ENCODE data around the gene NEB.
"Not testable (repeated sequence)": the region's sequence is repeated elsewhere in the genome, so short reads cannot be mapped to it uniquely, and the experiment has no call there.

The NEB gene

DNA sequence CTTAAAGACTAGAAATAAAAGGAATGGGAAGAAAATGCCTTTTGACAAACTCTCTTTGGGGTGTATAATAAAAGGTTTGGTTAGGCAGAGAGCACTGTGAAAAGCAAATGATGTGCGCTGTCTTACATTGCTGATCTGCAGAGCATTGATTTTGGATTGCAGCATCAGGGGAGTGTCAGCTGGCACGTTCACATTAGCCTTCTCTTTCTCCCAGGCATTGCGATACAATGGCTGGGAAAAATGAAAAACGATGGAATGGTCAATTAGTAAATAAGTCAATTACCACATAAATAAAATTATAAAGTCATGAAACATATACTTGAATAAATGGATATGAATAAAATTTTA, 142.4 kb downstream of the NEB start:
- not testable (repeated sequence) for DNase-seq (ENCODE audit: low read depth, low spot score)

DNA sequence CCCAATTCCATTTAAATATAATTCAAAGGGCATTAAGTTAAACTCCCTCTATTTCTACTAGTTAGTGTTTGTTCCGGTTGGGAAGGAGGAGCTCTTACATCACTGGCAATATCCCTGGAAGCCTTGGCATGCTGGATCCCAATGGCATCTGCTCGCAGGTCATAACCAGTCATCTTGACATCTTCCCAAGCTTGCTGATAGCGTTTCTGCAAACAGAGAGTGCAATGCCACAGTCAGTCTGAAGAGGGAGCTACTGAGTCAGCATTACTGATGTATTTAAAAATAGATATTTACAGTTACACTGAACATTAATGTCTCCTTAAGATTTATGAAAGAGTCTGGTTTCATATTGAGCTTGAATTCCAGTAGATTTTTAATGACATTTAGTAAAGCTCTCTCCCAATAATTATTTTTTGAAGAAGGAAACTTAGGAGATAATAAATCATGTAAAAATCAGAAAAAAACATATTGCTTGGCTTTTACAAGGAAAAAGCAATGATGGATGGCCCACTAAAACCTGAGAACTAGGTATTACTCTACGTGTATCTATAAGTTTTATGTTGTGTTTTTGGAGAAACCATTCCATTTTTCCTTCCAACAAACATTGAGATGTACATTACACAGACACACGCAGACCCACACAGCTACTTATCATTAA, 142.9 kb downstream of the NEB start:
- not testable (repeated sequence) for DNase-seq (ENCODE audit: low read depth, low spot score); H3K4me3 ChIP-seq (ENCODE audit: low read length)

More for the DNA sequence above, 142.4 kb downstream of the NEB start:
- H3K4me3 ChIP-seq (ENCODE audit: low read length): not testable (repeated sequence)

DNA sequence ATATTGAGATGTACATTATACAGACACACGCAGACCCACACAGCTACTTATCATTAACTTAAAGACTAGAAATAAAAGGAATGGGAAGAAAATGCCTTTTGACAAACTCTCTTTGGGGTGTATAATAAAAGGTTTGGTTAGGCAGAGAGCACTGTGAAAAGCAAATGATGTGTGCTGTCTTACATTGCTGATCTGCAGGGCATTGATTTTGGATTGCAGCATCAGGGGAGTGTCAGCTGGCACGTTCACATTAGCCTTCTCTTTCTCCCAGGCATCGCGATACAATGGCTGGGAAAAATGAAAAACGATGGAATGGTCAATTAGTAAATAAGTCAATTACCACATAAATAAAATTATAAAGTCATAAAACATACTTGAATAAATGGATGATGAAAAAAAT, 153.0 kb downstream of the NEB start:
- not testable (repeated sequence) for DNase-seq (ENCODE audit: low read depth, low spot score); H3K4me3 ChIP-seq (ENCODE audit: low read length)

DNA sequence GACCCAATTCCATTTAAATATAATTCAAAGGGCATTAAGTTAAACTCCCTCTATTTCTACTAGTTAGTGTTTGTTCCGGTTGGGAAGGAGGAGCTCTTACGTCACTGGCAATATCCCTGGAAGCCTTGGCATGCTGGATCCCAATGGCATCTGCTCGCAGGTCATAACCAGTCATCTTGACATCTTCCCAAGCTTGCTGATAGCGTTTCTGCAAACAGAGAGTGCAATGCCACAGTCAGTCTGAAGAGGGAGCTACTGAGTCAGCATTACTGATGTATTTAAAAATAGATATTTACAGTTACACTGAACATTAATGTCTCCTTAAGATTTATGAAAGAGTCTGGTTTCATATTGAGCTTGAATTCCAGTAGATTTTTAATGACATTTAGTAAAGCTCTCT, 153.6 kb downstream of the NEB start:
- DNase-seq (ENCODE audit: low read depth, low spot score); H3K4me3 ChIP-seq (ENCODE audit: low read length): not testable (repeated sequence)

DNA sequence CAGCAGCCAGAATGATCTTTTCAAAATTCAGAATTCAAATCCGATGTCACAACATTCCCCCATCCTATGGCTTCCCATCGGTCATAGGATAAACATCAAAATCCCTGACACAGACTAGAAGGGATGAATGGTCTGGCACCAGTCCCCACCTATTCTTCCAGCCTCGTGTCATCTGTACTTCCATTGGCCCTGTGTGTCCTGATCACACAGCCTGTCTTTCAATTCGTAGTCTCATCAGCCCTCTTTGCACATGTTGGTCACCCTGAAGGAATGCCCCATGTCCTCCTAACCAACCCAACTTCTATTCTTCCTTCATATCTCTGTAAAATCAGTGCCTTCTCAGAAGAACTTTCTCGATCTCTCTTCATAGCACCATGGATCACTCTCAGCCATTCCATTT, 157.2 kb downstream of the NEB start:
- no peak overlapping the region for H3K4me3 ChIP-seq (ENCODE audit: low read length)
- no peak for DNase-seq (ENCODE audit: low read depth, low spot score)

DNA sequence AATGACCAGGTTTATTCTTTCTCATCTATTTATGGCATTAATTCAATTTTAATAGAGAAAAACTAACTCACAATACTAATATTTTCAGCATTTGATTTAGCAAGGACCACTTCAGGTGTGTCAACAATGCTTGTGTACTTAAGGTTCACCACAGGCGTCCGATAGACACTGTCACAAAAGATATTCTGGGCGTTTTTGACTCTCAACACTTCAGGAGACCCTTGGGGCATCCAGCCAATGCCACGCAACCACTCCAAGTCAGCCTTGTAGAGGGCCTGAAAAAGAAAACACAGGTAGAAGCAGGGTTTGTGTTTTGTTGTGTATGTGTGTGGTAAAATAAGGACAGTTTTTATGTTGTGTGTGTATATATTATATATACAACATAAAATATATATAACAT, 158.2 kb downstream of the NEB start:
- DNase-seq (ENCODE audit: low read depth, low spot score): no peak

DNA sequence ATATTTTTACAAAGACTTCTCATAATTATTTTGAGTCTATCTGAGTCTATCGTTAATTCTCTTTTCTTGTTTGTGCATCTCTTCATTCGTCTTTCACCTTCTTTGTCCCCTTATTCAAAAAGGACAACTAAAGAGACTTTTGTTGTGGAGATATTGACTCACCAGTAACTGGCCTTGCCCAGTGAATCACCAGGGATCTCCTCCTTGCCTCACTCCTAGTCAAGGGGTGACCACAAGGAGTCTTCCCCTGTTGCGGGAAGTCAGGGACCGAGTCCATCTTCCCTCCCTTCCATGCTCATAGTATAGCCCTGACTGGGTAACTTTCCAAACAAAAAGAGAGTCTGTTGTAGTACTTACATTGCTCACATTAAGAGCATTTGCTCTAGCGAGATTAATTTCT, 158.9 kb downstream of the NEB start:
- DNase-seq (ENCODE audit: low read depth, low spot score): no peak
- no peak overlapping the region for H3K4me3 ChIP-seq (ENCODE audit: low read length)

More for the DNA sequence above, 158.2 kb downstream of the NEB start:
- no peak overlapping the region for H3K4me3 ChIP-seq (ENCODE audit: low read length)

DNA sequence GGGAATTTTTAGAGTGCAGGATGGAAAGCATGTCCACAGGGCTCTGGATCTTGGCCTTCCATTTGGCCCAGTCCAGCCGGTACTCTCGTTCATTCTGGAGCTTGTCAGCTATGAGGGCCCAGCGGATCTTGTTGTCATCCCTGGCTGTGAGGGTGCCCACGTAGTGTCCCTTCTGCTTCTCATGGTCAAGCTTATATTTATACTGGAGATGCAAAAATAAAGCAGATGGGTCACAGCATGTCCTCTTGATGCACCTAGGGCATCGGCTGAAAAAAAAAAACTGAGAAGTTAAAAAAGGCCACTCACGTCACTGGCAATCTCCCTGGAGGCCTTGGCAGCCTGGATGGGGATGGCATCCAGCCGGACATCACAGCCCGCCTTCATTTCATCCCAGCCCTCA, 164.1 kb downstream of the NEB start:
- no peak overlapping the region for H3K4me3 ChIP-seq (ENCODE audit: low read length)
- no peak for DNase-seq (ENCODE audit: low read depth, low spot score)

DNA sequence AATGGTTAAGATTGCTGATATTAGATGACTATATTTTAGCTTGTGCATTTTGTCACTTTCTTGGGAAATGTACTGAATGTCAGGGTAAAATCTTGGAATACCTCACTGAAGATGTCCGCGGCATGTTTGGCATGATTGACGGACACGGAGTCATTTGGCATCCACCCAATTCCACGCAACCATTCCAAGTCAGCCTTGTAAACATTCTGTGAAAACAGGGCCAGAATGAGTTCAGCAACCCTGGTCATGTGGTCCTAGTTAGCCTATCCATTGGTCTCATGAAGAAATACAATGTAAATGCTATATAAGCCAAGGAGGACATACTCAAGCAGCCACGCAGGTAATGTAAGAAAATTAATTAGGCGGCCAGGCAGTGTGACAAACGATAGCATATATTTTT, 165.1 kb downstream of the NEB start:
- H3K4me3 ChIP-seq (ENCODE audit: low read length): no peak overlapping the region
- DNase-seq (ENCODE audit: low read depth, low spot score): no peak

DNA sequence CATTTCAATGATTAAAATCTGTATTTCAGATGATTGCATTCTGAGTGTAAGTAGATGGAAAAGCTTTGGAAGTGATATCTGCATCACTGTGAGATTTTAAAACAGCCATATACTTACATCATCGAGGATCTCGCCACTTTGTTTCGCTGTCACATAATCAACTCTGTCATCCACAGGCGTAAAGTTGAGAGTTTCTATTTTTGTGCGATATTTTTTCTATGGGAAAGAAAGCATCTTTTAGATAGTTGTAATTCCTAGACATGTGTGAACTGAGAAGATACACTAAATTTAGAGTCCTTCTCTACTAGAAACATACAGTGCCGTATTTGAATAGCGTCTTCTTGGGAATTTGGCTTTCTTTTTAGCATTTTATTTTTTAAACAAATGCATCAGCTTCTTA, 165.8 kb downstream of the NEB start:
- no peak overlapping the region for H3K4me3 ChIP-seq (ENCODE audit: low read length)
- DNase-seq (ENCODE audit: low read depth, low spot score): no peak

DNA sequence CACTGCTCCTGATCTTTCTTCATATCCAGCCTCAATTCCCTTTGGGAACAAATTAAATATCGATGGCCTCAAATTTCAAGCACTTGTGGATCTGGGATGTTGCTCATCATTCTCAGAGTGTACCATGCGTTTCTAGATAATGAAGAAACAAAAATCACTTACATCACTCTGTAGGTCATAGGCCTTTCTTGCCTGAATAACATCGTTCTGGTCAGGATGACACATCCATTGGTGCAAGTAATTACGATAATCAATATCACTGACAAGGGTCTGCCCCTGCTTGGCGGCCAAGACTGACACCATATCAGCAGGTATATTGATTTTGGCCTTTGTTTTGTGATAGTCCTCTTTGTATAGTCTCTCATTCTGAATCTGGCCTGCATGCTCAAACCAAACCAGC, 167.3 kb downstream of the NEB start:
- H3K4me3 ChIP-seq (ENCODE audit: low read length): no peak overlapping the region
- no peak for DNase-seq (ENCODE audit: low read depth, low spot score)

DNA sequence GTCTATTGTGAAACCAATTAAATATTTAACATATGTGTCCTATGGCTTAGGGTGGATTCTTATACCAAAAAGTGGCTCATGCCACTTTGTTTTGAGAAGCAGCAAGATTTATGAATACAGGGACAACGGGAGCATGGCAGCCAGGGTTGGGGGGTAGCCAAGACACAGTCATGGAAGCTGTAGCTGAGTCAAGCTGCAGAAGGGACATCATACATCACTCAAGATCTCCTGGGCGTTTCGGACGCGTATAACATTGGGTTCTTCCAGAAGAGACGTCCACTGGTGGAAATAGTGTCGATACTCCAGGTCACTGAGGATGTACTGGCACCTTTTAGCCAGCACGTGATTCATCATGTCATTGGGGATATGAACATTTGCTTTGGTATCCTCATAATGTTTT, 171.9 kb downstream of the NEB start:
- DNase-seq (ENCODE audit: low read depth, low spot score): no peak
- H3K4me3 ChIP-seq (ENCODE audit: low read length): no peak overlapping the region

DNA sequence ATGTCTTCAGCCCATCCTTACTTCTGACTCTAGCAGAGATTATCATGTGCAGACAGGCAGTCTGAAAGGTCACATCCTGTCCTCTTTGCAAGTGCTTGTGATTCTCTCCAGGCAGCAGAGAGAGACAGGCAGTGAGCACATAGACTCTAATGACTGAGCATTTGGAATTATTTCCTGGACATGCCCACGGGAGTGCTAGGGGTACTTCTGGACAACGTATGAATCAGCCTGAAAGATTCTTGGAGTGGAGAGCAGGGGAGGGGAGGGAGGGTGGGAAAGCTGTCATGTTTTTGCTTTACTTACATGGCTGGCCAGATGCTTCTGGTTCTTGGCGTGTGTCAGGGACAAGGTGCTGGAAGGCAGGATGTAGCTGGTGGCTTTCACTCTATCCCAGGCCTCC, 174.0 kb downstream of the NEB start:
- no peak for DNase-seq (ENCODE audit: low read depth, low spot score)
- no peak overlapping the region for H3K4me3 ChIP-seq (ENCODE audit: low read length)

DNA sequence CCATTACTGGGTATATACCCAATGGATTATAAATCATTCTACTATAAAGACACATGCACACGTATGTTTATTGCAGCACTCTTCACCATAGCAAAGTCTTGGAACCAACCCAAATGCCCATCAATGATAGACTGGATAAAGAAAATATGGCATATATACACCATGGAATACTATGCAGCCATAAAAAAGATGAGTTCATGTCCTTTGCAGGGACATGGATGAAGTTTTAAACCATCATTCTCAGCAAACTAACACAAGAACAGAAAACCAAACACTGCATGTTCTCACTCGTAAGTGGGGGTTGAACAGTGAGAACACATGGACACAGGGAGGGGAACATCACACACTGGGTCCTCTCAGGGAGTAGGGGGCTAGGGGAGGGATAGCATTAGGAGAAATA, 174.8 kb downstream of the NEB start:
- not testable (repeated sequence) for DNase-seq (ENCODE audit: low read depth, low spot score); H3K4me3 ChIP-seq (ENCODE audit: low read length)

DNA sequence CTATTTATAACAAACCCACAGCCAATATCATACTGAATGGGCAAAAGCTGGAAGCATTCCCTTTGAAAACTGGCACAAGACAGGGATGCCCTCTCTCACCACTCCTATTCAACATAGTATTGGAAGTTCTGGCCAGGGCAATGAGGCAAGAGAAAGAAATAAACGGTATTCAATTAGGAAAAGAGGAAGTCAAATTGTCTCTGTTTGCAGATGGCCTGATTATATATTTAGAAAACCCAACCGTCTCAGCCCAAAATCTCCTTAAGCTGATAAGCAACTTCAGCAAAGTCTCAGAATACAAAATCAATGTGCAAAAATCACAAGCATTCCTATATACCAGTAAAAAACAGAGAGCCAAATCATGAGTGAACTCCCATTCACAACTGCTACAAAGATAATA, 176.4 kb downstream of the NEB start:
- not testable (repeated sequence) for H3K4me3 ChIP-seq (ENCODE audit: low read length); DNase-seq (ENCODE audit: low read depth, low spot score)

DNA sequence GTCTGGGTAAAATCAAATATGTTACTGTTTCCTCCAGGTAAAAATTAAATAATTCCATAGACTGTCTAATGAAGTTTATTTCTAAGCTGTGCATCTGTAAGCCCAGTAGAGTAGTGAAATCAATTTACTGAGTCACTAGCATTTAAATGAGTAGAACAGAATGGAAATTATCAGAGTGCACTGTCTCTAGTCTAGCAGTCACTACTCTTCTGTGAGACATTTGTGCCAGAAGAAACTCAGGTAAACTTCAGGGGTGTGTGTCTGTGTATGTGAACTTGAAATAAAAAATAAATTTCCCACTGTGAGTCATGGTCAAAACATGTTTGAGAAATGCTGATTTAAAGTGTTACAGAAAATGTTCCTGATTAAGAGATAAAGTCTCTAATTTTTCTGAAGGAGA, 178.2 kb downstream of the NEB start:
- no peak for DNase-seq (ENCODE audit: low read depth, low spot score)
- H3K4me3 ChIP-seq (ENCODE audit: low read length): no peak overlapping the region

DNA sequence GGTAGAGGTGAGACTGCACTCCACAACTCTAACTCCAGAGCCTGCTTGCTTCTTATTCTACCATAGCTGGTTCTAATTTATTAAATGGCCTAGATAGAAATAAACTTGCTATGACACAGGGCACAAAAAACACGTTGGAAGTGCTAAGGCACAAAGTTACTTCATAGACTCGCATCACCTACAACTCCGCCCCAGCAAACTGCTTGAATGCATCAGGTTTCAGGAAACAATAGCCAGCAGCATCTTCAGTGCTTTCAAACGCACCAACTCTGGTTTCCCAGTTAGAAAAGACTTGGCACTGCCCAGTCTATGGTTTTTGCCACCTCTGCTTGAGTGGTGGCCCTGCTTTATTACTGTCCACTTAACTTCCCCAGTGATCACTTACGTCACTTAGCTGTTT, 182.0 kb downstream of the NEB start:
- no peak for DNase-seq (ENCODE audit: low read depth, low spot score)
- H3K4me3 ChIP-seq (ENCODE audit: low read length): no peak overlapping the region

DNA sequence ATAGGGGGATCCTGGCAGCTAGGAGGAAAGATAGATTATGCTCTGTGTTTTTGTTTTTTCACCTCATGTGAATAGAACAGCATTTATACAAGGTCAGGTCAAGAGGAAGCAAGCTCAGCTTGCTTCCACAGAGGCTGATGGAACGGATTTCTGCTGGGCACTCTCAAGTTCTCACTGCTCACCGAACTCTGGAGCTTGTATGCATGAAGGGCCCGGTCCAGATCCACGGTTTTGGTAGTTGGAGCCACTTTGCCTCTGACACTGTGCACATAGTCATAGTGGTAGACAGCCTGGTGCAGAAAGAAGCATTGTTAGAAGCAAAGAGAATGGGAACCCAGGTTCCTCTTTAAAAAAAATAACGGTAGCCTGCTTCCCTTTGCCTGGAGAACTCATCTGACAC, 182.7 kb downstream of the NEB start:
- H3K4me3 ChIP-seq (ENCODE audit: low read length): no peak overlapping the region
- no peak for DNase-seq (ENCODE audit: low read depth, low spot score)

DNA sequence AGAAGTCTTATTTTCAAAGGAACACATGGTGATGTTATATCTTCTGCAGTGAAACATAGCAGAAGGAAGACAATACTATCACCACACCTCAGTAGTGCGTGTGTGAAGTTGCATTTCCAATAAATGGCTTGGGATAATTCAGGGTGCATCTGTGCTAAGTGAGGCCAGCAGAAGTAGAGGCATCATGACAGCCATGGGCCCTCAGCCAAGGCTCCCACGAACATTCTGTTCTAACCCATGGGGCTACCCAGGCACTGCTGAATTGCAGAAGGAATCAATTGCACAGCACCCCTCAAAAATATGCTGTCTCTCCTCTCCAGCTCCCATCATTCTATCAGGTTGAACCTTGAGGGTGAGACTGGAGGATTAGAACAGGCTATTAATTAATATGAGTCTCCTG, 185.1 kb downstream of the NEB start:
- DNase-seq (ENCODE audit: low read depth, low spot score): no peak
- H3K4me3 ChIP-seq (ENCODE audit: low read length): no peak overlapping the region

DNA sequence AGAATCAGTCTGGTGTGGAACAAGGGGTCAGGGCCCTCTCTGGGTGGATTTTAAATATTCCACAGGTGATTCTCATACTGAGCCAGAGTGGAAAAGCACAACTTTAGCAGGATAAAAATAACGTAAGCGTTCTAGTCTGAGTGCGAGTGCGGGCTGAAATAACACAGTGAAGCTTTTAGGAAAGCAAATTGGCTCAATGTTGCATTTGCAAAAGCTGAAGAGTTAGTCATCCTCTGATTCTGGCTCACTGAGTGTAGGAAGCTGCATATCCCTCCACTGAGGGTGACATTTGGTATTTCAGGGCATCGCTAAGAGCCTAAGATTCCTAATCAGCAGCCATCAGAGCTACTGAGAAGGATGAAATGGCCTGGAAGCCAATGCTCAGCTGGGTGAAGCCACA, 189.8 kb downstream of the NEB start:
- DNase-seq (ENCODE audit: low read depth, low spot score): no peak
- H3K4me3 ChIP-seq (ENCODE audit: low read length): no peak overlapping the region

DNA sequence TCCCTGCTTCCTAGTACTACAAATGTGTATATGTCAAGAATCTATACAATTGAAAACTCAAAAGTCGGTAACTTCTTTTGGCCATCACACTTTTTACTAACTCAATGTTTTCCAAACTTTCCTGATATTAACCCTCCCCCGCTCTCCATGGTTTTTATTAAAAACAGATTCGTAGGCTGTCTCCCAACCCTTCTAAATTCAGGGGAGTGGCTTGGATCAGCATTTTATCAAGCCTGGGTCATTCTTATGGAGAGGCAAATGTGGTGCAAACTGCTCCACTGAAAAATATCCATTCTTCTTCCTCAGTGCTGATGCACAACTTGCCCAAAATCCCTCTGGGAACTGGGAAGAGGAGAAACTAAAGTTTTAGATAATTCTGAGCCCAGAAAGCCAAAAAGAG, 190.4 kb downstream of the NEB start:
- no peak overlapping the region for H3K4me3 ChIP-seq (ENCODE audit: low read length)
- no peak for DNase-seq (ENCODE audit: low read depth, low spot score)

DNA sequence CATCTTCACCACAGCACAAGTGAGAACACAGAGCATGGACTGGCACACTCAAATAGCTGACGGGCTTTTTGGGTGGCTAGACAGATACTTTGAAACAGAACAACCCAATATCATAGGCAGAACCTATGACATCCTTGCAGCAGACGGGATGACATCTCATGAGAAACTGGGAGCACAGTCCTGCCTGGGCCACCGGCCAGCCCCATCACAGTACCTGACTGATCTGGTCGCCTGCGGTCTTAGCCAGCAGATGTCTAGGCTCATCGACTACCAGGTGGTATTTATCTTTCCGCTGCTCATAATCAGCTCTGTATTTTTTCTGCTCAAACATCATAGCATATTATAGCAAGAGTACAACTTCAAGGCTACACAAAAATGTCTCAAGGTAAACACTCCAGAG, 200.3 kb downstream of the NEB start:
- H3K4me3 ChIP-seq (ENCODE audit: low read length): no peak overlapping the region
- no peak for DNase-seq (ENCODE audit: low read depth, low spot score)

All from Jurkat, Clone E6-1 (cell line).